Panc1 (cell line): ENCODE results near the gene MTOR.

Experiments
- POLR2AphosphoS5 ChIP-seq: IDR thresholded peaks from 2 replicates; pipeline ENCODE4 v1.6.1; 2012; ENCODE audit warnings: mild to moderate bottlenecking, low read depth, low read length, moderate library complexity
- SIN3A ChIP-seq: IDR thresholded peaks from 2 replicates; pipeline ENCODE4 v1.6.1; 2012; ENCODE audit warnings: low read depth, mild to moderate bottlenecking, low read length, moderate library complexity, borderline replicate concordance; ENCODE audit not compliant: insufficient read depth
- TCF7L2 ChIP-seq: IDR thresholded peaks from 2 replicates; pipeline ENCODE4 v1.6.1; 2011; ENCODE audit warnings: mild to moderate bottlenecking, low read depth, low read length, inconsistent platforms
- TF ChIP-seq, protein P1 (sequence below): fragments of 450-650 bp; IDR thresholded peaks from 2 replicates; pipeline ENCODE4 v1.5.1; 2017; ENCODE audit warnings: mild to moderate bottlenecking

DNA sequence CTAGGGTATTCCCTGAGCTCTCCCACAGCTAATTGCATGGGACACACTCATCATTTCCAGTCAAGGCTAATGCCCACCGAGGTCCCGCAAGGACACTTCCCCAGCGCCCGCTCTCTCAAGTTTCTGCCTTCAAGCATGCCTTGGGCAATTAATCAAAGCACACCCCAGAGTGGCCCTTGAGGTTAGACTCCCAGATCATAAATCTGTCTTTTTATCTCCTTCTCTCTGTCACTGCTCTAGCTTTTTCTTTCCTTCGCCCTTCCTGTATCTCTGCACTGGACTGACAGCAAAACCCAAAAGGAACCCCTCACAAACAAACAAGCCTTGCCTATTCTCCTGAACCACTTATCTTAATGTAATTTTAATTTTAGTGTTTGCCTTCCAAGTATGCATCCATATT, 154.8 kb downstream of the MTOR start:
- TF ChIP-seq, protein P1, sequence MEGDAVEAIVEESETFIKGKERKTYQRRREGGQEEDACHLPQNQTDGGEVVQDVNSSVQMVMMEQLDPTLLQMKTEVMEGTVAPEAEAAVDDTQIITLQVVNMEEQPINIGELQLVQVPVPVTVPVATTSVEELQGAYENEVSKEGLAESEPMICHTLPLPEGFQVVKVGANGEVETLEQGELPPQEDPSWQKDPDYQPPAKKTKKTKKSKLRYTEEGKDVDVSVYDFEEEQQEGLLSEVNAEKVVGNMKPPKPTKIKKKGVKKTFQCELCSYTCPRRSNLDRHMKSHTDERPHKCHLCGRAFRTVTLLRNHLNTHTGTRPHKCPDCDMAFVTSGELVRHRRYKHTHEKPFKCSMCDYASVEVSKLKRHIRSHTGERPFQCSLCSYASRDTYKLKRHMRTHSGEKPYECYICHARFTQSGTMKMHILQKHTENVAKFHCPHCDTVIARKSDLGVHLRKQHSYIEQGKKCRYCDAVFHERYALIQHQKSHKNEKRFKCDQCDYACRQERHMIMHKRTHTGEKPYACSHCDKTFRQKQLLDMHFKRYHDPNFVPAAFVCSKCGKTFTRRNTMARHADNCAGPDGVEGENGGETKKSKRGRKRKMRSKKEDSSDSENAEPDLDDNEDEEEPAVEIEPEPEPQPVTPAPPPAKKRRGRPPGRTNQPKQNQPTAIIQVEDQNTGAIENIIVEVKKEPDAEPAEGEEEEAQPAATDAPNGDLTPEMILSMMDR = no peak
- TF ChIP-seq POLR2AphosphoS5 (no peak), TCF7L2 (no peak), SIN3A (no peak)
